GM12892 (cell line): Measurements from ENCODE around the gene MCAT.

Experiments used
- DNase-seq: peaks from one replicate; pipeline ENCODE4 v3.0.0; 2011; ENCODE audit not compliant: insufficient read length
- FAIRE-seq: peaks from 2 replicates; lab custom pipeline; 2011; peaks lifted over from hg19 to GRCh38; lab: Jason Lieb, UNC
- POLR2A ChIP-seq: IDR thresholded peaks from 2 replicates; pipeline ENCODE4 v1.6.1; 2011; ENCODE audit warnings: low read depth, low read length, control low read depth
- POLR2AphosphoS5 ChIP-seq: IDR thresholded peaks from 2 replicates; pipeline ENCODE4 v1.6.1; 2011; ENCODE audit warnings: low read depth, low read length, control low read depth
- TAF1 ChIP-seq: IDR thresholded peaks from 2 replicates; pipeline ENCODE4 v1.6.1; 2011; ENCODE audit warnings: low read depth, mild to moderate bottlenecking, control low read depth, low read length, borderline replicate concordance

MCAT gene

DNA sequence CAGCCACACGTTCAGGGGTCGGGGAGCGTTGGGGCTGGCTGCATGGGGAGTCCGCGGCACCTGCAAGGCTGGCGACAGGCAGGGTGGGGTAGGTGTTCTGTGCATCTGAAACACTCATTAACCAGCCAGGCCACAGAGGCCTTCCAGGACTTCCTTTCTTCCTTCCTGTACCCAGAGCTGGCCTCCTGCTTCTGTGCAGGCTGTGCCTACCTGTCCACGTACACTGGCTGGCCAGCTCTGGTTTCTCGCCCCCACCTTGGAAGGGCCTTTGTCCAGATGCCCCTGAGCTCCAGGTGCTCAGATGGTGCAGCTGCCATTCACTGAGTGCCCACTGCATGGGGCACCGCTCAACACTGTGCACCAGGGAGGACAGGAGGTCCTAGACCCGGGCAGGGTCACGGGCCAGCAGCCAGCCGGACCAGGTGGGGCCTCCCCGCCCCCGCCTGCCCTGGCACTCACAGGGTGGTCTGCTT is 27.9 kb upstream of the MCAT start:
- no peak for TF ChIP-seq TAF1
- TF ChIP-seq POLR2AphosphoS5: no peak
- TF ChIP-seq POLR2A: no peak
- DNase-seq (no peak), FAIRE-seq (no peak)

DNA sequence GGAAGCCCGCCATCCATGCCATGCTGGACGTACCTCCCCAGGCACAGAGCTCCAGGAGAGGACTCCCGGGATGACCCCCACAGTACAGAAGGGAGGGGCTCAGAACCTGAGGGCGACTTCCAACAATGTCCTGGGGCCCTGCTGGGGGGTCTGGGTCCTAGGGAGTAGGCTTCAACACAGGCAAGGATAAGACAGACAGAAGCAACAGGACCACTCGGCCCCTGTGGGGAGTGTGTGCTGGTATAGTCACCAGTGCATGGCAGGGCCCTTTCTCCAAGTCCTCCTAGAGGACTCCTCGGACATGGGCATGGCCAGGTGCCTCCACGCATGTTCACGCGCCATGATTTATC is 26.9 kb upstream of the MCAT start:
- no peak for DNase-seq
- FAIRE-seq: no peak
- no peak for TF ChIP-seq POLR2A
- no peak for TF ChIP-seq POLR2AphosphoS5
- TF ChIP-seq TAF1: no peak

DNA sequence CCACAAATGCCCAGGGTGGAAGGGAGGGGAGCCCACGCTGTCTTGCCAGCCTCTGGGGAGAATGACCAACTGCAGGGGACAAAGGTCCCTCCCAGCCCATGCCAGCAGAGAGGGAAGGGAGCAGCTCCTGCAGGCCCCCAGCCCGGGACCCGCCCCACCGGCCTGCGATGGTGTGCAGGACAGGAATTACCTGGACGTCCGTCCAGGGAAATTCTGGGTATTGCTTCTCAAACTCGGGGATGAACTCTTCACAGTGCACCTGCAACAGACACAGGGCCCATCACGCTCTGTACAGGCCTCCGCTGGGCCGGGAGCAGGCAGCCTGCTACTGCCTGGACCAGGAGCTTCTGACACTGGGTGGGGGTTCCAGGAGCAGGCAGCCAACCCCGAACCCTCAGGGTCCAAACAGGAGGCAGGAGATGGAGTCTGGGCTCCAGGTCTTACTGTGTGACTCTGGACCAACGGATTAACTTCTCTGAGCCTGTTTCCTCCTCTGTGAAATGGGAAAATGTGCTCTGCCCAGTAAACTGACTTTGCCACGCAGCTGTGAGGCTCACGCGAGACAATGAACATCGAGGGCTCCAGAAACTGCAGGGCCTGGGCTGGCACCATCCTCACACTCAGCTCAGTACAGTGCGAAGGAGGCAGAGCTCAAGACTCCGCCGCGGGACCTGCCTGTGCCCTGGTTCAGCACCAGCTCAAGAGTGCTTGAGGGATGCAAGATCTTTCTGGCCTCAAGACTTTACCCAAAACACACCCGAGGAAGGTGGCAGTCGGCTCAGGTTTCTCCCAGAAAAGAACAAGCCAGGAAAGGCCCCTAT is 26.3 kb upstream of the MCAT start:
- no peak for FAIRE-seq
- no peak for DNase-seq
- no peak for TF ChIP-seq POLR2AphosphoS5
- TF ChIP-seq POLR2A: no peak
- TF ChIP-seq TAF1: no peak

DNA sequence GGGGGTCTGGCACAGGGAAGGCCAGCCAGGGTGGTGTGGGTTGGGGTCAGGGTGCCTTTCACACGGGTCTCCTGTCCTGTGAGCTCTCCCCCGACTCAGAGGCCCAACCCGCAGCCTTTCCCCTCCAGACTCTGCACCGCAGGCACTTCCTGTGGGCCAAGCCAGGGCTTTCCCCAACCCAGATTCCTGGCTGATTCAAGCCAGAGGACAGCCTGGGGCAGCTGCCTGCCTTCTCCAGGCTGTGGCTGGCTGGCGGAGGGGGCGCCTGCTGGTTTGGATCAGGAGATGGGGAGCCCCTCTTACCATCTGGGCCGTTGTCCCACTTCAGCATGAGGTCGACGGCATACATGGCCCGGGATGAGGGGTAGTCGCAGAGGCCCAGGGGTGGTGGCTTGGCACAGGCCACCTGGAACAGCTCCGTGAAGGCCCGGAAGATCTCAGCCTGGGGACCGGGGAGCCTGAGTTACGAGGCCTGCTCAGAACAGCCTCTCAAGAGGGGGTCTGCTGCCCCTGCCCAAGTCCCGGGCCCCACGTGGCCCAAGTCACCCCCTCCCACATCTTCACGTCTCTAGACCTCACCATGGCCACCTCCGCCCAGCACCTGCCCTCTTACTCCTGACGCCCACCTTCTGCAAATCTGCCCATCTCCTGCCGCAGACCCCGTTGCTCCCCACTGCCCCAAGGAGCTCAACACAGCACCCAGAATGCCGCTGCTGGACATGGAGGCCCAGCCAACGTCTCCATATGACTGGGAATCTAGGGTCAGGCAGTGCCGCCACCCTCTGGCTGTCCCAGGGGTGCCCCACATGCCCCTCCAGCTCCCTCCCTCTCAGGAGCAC is 25.5 kb upstream of the MCAT start:
- no peak for TF ChIP-seq TAF1
- TF ChIP-seq POLR2AphosphoS5: no peak
- no peak for TF ChIP-seq POLR2A
- DNase-seq: no peak
- FAIRE-seq: no peak

DNA sequence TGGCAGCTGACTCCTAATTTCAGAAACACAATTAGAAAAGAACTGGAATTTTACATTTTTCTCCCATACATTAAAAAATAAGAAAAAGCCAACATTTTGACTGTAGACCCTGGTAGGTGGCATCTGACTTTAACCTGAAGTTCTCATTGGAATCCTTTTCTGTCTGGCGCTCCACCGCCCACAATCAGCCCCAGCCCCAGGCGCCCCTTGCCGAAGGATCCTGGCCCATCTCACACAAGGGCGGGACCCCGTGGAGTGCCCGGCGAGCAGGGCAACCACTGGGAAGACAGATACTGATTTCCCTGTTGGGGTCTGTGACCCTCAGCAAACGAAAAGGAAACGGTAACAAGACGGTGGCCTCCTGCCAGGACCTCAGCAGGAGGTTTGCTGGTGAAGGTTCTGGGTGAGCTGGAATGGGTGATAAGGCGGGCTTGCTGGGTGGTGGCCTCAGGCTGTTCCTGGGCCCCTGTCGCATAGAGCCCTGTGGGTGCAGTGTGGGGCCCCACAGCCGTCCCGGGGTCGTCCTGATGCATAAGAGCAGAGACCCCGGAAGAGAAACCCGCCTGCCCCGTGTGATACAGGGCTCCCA is 23.9 kb upstream of the MCAT start:
- no peak for DNase-seq
- TF ChIP-seq TAF1: no peak
- no peak for TF ChIP-seq POLR2A
- TF ChIP-seq POLR2AphosphoS5: no peak
- no peak for FAIRE-seq

DNA sequence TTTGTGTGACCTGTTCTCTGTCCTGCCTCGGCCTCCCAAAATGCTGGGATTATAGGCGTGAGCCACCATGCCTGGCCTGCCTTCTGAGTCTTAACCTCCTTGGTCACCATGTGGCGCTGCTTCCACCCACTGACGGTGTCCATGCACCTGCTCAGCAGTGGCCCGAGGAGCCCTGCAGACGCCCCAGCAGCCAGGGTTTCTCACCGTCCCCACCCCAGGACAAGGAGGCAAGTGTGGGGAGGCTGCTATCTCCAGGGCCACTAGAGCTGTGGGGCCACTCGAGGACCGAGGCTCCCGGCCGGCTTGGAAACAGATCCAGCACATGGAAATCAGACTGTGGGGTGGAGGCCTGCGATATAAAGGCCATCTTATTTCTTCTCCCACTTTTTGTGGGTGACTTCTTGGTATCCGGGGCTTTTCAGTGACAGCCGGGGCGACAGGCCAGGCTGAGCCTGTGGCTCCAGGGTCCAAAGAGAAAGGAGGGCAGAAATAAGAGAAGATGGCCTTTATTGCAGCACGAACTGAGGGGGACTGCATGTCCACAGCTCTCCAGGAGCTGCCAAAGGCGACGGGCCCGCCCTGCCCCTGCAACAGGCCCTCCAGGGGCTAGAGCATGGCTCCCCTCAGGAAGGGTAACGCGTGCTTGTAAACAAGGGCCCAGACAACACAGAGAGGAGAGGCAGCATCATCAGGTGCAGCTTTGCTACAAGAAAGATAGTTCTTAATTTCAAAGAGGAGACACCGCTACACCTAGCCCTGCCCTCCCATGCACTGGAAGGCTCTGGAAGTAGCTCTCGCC is 23.1 kb upstream of the MCAT start:
- DNase-seq: no peak
- TF ChIP-seq POLR2A (no peak), POLR2AphosphoS5 (no peak), TAF1 (no peak)
- no peak for FAIRE-seq

DNA sequence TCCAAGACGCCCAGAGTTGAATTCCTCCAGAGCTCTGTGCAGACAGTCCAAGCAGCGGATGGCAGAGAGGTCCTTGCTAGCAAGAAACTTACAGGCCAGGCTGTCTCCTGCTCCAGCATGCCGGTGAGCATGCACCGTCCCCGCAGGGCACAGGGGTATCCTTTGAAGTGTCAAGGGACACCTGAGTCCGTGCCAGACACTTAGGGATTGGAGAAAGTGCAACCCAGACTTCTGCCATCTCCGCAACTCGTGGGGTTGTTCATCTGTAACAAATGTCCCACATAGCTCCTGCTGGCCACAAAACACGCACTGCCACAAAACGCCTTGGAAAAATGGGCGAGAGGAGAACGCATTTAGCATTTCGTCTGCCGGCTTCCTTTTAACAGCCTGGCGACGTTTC is 21.4 kb upstream of the MCAT start:
- FAIRE-seq: no peak
- TF ChIP-seq POLR2AphosphoS5: no peak
- TF ChIP-seq TAF1: no peak
- no peak for TF ChIP-seq POLR2A
- DNase-seq: no peak

DNA sequence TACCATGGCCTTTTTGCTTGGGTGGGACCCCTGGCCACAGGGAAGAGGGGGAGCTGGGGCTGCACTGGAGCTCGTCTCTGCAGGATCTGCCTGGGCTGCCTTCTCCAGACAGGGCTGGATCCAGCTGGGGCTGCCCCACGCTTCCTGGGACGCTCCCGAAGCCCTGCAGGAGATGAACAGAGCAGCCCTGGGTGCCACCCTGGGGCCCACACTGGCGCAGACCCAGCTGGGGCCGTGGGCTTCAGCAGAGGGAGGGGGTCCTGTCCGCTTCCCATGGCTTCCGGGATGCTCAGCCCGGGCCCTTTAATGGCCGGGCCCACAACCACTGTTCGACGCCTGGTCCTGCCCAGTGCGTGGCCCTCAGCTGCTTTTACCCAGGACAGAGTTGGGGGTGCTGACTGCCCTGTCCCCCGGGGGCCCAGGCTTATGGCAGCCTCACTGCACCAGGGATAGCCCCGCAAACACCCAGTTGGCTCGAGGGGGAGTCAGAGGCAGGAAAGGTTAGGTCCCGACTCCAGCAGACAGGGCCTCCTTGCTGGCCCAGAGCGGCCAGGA is 20.1 kb upstream of the MCAT start:
- no peak for TF ChIP-seq POLR2AphosphoS5
- no peak for TF ChIP-seq POLR2A
- DNase-seq (no peak), FAIRE-seq (no peak)

DNA sequence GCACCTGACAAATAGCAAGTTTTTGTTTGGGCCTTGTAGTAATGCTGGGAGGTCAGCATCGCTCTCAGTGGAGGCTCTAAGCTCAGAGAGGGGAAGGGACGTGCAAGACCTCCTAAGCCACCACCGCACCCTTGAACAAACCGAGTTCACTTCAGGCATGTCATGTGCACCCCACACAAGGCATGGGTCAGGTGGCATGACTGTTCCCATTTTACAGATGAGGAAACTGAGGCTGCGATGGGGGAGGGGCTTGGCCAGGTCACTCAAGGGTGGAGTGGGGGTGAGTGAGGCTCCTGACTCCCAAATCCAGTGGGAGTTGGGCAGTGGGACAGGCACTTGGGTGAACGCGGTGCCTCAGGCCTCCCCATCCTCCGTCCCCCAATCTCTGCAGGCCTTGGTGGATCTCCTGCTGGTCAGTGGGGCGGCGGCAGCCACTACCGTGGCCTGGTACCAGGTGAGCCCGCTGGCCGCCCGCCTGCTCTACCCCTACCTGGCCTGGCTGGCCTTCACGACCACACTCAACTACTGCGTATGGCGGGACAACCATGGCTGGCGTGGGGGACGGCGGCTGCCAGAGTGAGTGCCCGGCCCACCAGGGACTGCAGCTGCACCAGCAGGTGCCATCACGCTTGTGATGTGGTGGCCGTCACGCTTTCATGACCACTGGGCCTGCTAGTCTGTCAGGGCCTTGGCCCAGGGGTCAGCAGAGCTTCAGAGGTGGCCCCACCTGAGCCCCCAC is 19.4 kb upstream of the MCAT start:
- FAIRE-seq (no peak), DNase-seq (no peak)
- TF ChIP-seq POLR2AphosphoS5: no peak
- TF ChIP-seq TAF1: no peak
- TF ChIP-seq POLR2A: no peak
